Neuronal stem cell (in vitro differentiated cells): ENCODE data around the gene PDE1C.

Source experiments
- DNase-seq: peaks from one replicate; pipeline ENCODE4 v3.0.0-alpha.2; 2013; ENCODE audit warnings: low spot score
- H2AFZ ChIP-seq: one replicate; pipeline ENCODE4 v1.6.1; 2013; ENCODE audit warnings: mild to moderate bottlenecking, low read length, inconsistent platforms
- H2AK5ac ChIP-seq: 2 replicates; pipeline ENCODE4 v1.6.1; 2013; ENCODE audit warnings: low read depth, mild to moderate bottlenecking, inconsistent platforms, low read length, moderate library complexity, mixed read lengths
- H2BK120ac ChIP-seq: 2 replicates; pipeline ENCODE4 v1.6.1; 2013; ENCODE audit warnings: low read depth, mild to moderate bottlenecking, inconsistent platforms, low read length, moderate library complexity, mixed read lengths
- H2BK12ac ChIP-seq: one replicate; pipeline ENCODE4 v1.6.1; 2013; ENCODE audit warnings: low read length, inconsistent platforms
- H2BK15ac ChIP-seq: 2 replicates; pipeline ENCODE4 v1.6.1; 2013; ENCODE audit warnings: mild to moderate bottlenecking, low read length, inconsistent platforms, mixed read lengths
- H2BK5ac ChIP-seq: one replicate; pipeline ENCODE4 v1.6.1; 2013; ENCODE audit warnings: inconsistent platforms, mild to moderate bottlenecking, low read length, moderate library complexity
- H3K14ac ChIP-seq: one replicate; pipeline ENCODE4 v1.6.1; 2013; ENCODE audit warnings: low read length, inconsistent platforms
- H3K18ac ChIP-seq: 2 replicates; pipeline ENCODE4 v1.6.1; 2013; ENCODE audit warnings: low read length, inconsistent platforms
- H3K23ac ChIP-seq: 2 replicates; pipeline ENCODE4 v1.6.1; 2013; ENCODE audit warnings: low read depth, mild to moderate bottlenecking, mixed read lengths, low read length, inconsistent platforms; ENCODE audit not compliant: poor library complexity
- H3K27ac ChIP-seq: replicated peaks from 3 replicates; pipeline ENCODE4 v1.5.1; 2013; ENCODE audit warnings: low read length, inconsistent platforms
- H3K27me3 ChIP-seq, 3 experiments: 2 replicates each; pipeline ENCODE4 v1.6.1; 2013; ENCODE audit warnings: low read length in 3 of 3, mild to moderate bottlenecking in 2 of 3, inconsistent platforms in 1 of 3, low read depth in 1 of 3, mixed read lengths in 1 of 3, moderate library complexity in 1 of 3; ENCODE audit not compliant: control insufficient read depth in 3 of 3, insufficient read depth in 3 of 3
- H3K36me3 ChIP-seq, 2 donors: replicated peaks in 1 of 2; 2 replicates each; pipeline ENCODE4 v1.6.1; 2013; ENCODE audit warnings: low read length in 2 of 2; ENCODE audit not compliant: control insufficient read depth in 2 of 2, insufficient read depth in 2 of 2
- H3K4ac ChIP-seq: 2 replicates; pipeline ENCODE4 v1.6.1; 2013; ENCODE audit warnings: inconsistent platforms, mild to moderate bottlenecking, low read length, moderate library complexity
- H3K4me1 ChIP-seq, 2 donors: 1 replicate in 1 of 2; 2 replicates in 1 of 2; pipeline ENCODE4 v1.6.1; 2013; ENCODE audit warnings: low read length in 2 of 2, low read depth in 1 of 2; ENCODE audit not compliant: control insufficient read depth in 2 of 2, insufficient read depth in 1 of 2
- H3K4me2 ChIP-seq: one replicate; pipeline ENCODE4 v1.6.1; 2013; ENCODE audit warnings: mild to moderate bottlenecking, low read length, inconsistent platforms; ENCODE audit not compliant: insufficient read depth, poor library complexity, severe bottlenecking
- H3K4me3 ChIP-seq, 2 donors: 2 replicates each; pipeline ENCODE4 v1.5.1; 2013; ENCODE audit warnings: low read length in 2 of 2, mild to moderate bottlenecking in 2 of 2, inconsistent platforms in 1 of 2, moderate library complexity in 1 of 2
- H3K79me1 ChIP-seq: one replicate; pipeline ENCODE4 v1.6.1; 2013; ENCODE audit warnings: low read depth, mild to moderate bottlenecking, inconsistent platforms, low read length, moderate library complexity
- H3K9ac ChIP-seq: one replicate; pipeline ENCODE4 v1.6.1; 2013; ENCODE audit warnings: mild to moderate bottlenecking, low read depth, low read length, inconsistent platforms; ENCODE audit not compliant: poor library complexity
- H3K9me3 ChIP-seq, 2 donors: replicated peaks in 1 of 2; 2 replicates each; pipeline versions ENCODE3 to v1.6.1; 2013; ENCODE audit warnings: low read length in 2 of 2, mild to moderate bottlenecking in 2 of 2, inconsistent platforms in 1 of 2, low read depth in 1 of 2, mixed read lengths in 1 of 2, moderate library complexity in 1 of 2; ENCODE audit not compliant: control insufficient read depth in 2 of 2, insufficient read depth in 1 of 2
- H4K8ac ChIP-seq: one replicate; pipeline ENCODE4 v1.6.1; 2013; ENCODE audit warnings: low read depth, mild to moderate bottlenecking, inconsistent platforms, low read length, moderate library complexity
- H4K91ac ChIP-seq: one replicate; pipeline ENCODE4 v1.6.1; 2013; ENCODE audit warnings: low read length, low read depth, mild to moderate bottlenecking, inconsistent platforms; ENCODE audit not compliant: poor library complexity
- WGBS, 2 donors: extraction: QIAGEN DNeasy Blood & Tissue Kit; methylation state at CpG; one replicate each; pipeline ENCODE4 v1.1.7; 2013; ENCODE audit warnings: missing lambda C conversion rate in 2 of 2, mixed read lengths in 1 of 2; ENCODE audit not compliant: insufficient read length in 2 of 2, insufficient replicate concordance in 1 of 2; ENCODE audit errors: extremely low coverage in 2 of 2; 5-methylcytosine and 5-hydroxymethylcytosine counted together

PDE1C gene

DNA sequence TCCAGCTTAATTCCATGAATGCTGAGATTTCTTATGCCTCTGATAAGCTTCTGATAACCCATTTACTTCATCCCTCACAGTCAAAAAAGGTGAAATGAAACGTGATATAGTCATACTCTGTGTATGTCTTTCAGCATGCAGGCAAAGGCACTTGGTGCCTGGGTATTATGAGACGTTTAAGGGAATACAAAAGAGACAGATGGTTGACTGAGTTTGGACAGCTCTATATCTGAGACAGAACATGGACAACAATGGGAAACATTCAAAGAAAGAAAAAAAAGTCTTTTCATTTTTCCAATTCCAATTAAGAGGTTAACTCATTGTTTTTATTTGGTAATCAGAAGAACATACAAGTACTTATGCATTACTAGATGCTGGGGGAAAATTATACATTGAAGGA is 287.0 kb downstream of the PDE1C start:
- Histone ChIP-seq H3K4me2 (no peak overlapping the region), H3K14ac (no peak overlapping the region), H3K9me3 (no peaks in the 10 kb centered on the region), H3K4me1 (no peaks in the 10 kb centered on the region), H3K36me3 (no peaks in the 10 kb centered on the region), H4K91ac (no peak overlapping the region), H3K79me1 (no peaks in the 10 kb centered on the region), H3K18ac (no peak overlapping the region), H2BK12ac (no peak overlapping the region), H3K4ac (no peak overlapping the region), H2BK5ac (no peak overlapping the region), H3K23ac (no peak overlapping the region), H4K8ac (no peak overlapping the region), H2AFZ (no peak overlapping the region), H3K27me3 (no peaks in the 10 kb centered on the region), H2AK5ac (no peak overlapping the region), H2BK15ac (no peak overlapping the region), H3K4me3 (no peak overlapping the region), H3K9ac (no peak overlapping the region), H2BK120ac (no peak overlapping the region), H3K27ac (no peak overlapping the region)
- no peak for DNase-seq
- whole genome bisulfite sequencing, 2 donors, result no CpG with 5 or more reads among the region's 2 CpGs

- Histone ChIP-seq H3K18ac (no peak overlapping the region), H3K9me3 (no peaks in the 10 kb centered on the region)
Measured at GRCh38 chr7:31782411-31782991, 287.7 kb downstream of the PDE1C start.

GRCh38 chr7:31778296-31778695 is 291.9 kb downstream of the PDE1C start:
- H3K4me1 ChIP-seq, result peaks cover 0 to 8% of the 10 kb centered on the region in 2 donors
- no peak for DNase-seq
- H2AFZ ChIP-seq, result no peak overlapping the region
- no peak overlapping the region for H3K18ac ChIP-seq
- no peaks in the 10 kb centered on the region for H3K36me3 ChIP-seq
- H3K14ac ChIP-seq, result no peak overlapping the region
- no peak overlapping the region for H4K8ac ChIP-seq
- H3K4me2 ChIP-seq, result no peak overlapping the region
- H3K27ac ChIP-seq, result no peak overlapping the region
- no CpG with 5 or more reads among the region's 3 CpGs for WGBS, 2 donors
- H3K27me3 ChIP-seq, result no peaks in the 10 kb centered on the region
- no peak overlapping the region for H3K4me3 ChIP-seq
- no peak overlapping the region for H3K9ac ChIP-seq
- H4K91ac ChIP-seq, result no peak overlapping the region
- H3K4ac ChIP-seq, result no peak overlapping the region
- H2BK15ac ChIP-seq, result no peak overlapping the region
- H2BK5ac ChIP-seq, result no peak overlapping the region
- no peak overlapping the region for H2BK120ac ChIP-seq
- no peaks in the 10 kb centered on the region for H3K79me1 ChIP-seq
- H3K9me3 ChIP-seq, result no peaks in the 10 kb centered on the region
- H3K23ac ChIP-seq, result no peak overlapping the region
- no peak overlapping the region for H2AK5ac ChIP-seq
- no peak overlapping the region for H2BK12ac ChIP-seq

More at GRCh38 chr7:31782411-31782991, 287.7 kb downstream of the PDE1C start:
- Histone ChIP-seq H3K4me2 (no peak overlapping the region), H3K4ac (no peak overlapping the region), H2AFZ (no peak overlapping the region), H3K4me1 (no peaks in the 10 kb centered on the region), H3K79me1 (no peaks in the 10 kb centered on the region), H2BK15ac (no peak overlapping the region), H3K36me3 (no peaks in the 10 kb centered on the region), H3K27me3 (no peaks in the 10 kb centered on the region), H3K14ac (no peak overlapping the region), H2BK5ac (no peak overlapping the region), H2BK120ac (no peak overlapping the region), H3K27ac (no peak overlapping the region), H2AK5ac (no peak overlapping the region), H3K9ac (no peak overlapping the region), H3K23ac (no peak overlapping the region), H4K8ac (no peak overlapping the region), H2BK12ac (no peak overlapping the region), H3K4me3 (no peak overlapping the region), H4K91ac (no peak overlapping the region)
- peak; percentile 39 for DNase-seq
- WGBS, 2 donors, result no CpG with 5 or more reads among the region's 7 CpGs

DNA sequence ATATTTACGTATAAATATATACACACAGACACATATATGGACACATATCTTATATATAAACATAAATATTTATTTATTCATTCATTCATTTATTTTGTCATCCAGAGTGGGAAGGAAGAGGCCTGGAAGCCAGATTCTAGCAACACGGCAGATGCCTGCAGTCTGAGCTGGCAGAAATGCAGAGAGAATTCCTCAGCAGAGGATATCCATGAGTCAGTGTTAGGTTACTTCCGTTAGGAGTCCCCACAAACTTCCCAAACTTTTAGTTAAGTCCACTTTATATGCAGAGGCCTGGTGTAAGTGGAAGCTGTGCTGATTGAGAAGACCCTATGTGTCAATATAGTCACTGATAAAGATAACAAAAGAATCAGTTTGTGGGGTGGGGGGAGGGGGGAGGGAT is 293.6 kb downstream of the PDE1C start:
- no peak overlapping the region for H3K4me3 ChIP-seq
- no peak overlapping the region for H3K14ac ChIP-seq
- no CpG with 5 or more reads among the region's 3 CpGs for WGBS, 2 donors
- no peak overlapping the region for H3K23ac ChIP-seq
- no peak overlapping the region for H3K18ac ChIP-seq
- no peak overlapping the region for H4K91ac ChIP-seq
- no peak overlapping the region for H2AK5ac ChIP-seq
- H2BK5ac ChIP-seq, result no peak overlapping the region
- no peak overlapping the region for H2BK12ac ChIP-seq
- no peak overlapping the region for H3K27ac ChIP-seq
- no peaks in the 10 kb centered on the region for H3K27me3 ChIP-seq
- H3K4ac ChIP-seq, result no peak overlapping the region
- no peak overlapping the region for H3K9ac ChIP-seq
- no peak for DNase-seq
- H2BK15ac ChIP-seq, result no peak overlapping the region
- no peak overlapping the region for H3K4me2 ChIP-seq
- H2BK120ac ChIP-seq, result no peak overlapping the region
- no peak overlapping the region for H2AFZ ChIP-seq
- H3K79me1 ChIP-seq, result no peaks in the 10 kb centered on the region
- no peaks in the 10 kb centered on the region for H3K9me3 ChIP-seq
- H3K4me1 ChIP-seq, result peaks cover 0 to 8% of the 10 kb centered on the region in 2 donors
- no peaks in the 10 kb centered on the region for H3K36me3 ChIP-seq
- H4K8ac ChIP-seq, result no peak overlapping the region
